Astrocyte of the hippocampus (primary cell): ENCODE measurements around the gene DPP10.
"Not testable (repeated sequence)": the region's sequence is repeated elsewhere in the genome, so short reads cannot be mapped to it uniquely, and the experiment has no call there.

Experiments used
- DNase-seq: peaks from one replicate; pipeline ENCODE4 v3.0.0; 2011; ENCODE audit warnings: low read depth, low spot score

The DPP10 gene

GRCh38 chr2:114714313-114714712 lies 271.9 kb downstream of the DPP10 start:
- DNase-seq, result no peak

GRCh38 chr2:114717049-114717448 lies 274.6 kb downstream of the DPP10 start:
- DNase-seq, result no peak

DNA sequence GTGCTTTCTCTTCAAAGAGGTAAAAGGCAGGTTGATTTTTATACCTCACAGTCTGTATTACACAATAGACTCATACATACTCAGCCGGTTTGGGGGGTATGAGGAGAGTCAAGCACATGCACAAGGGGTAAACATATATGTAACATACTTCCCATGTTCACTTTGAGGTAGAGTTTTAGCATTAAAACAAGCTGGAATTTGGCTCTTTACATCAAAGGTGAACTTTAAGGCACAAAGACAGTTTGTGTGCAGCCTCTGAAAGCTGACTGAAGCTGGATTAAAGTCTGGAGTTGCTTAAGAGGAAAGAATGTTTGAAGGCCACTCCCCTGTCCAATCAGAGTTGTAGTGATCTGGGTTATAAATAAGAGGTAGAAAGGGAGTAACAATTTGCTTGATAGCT lies 282.0 kb downstream of the DPP10 start:
- no peak for DNase-seq

DNA sequence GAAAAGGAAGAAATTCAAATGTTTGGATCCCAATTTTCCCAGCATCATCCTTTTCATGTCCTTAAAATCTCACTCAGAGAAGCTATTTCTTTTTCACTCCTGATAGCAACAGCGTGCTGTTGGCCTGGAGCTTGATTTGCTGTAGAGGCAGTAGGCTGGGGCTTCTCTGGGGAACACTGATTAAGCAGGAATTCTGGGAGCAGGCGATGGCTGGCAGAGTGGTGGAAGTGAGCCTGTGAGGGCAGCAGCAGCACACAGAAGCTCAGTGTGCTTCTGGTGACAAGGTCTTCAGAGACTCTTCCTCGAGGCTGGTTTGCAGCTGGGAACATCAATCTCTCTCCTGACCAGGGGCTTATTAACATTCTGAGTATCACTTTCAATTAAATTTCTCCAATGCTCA lies 284.6 kb downstream of the DPP10 start:
- no peak for DNase-seq

DNA sequence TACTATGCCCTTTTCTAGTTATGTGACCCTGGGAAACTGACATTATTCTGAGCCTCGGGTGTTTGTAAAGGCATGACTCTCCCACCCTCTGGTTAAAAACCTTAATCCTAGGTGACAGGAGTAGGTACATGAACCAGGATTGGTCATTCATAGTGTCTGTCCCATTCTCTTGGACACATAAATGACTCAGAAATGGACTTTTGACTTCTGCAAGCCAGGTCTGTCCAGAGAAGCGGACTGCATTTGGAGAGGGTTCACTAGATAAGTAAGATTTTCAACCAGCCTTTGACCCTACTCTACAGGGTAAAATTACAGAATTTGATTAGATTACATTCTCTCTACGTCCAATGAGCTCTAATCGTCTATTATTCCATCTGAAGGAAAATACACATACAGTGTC lies 285.9 kb downstream of the DPP10 start:
- no peak for DNase-seq

DNA sequence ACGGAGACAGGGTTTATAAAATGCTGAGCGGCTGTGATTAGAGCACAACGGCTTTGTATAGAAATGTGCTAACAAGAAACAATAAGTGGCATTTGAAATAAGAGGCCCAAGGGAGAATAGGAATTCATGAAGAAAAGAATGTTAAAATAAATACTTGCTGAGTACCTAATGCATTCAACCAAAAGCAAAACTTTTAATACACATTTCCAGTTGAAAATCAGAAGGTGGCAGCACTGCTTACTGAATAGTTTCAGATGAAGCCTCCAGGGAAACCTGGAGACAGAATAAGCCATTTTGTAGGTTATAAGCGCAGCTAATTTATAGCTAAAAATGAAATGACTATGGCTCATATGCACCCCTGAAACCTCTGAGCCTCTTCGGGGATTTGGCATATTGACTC lies 286.6 kb downstream of the DPP10 start:
- peak; percentile 1 for DNase-seq

- DNase-seq, result no peak
Measured at GRCh38 chr2:114735126-114735525, 292.7 kb downstream of the DPP10 start.

- DNase-seq, result no peak
Measured at GRCh38 chr2:114742245-114742644, 299.8 kb downstream of the DPP10 start.

DNA sequence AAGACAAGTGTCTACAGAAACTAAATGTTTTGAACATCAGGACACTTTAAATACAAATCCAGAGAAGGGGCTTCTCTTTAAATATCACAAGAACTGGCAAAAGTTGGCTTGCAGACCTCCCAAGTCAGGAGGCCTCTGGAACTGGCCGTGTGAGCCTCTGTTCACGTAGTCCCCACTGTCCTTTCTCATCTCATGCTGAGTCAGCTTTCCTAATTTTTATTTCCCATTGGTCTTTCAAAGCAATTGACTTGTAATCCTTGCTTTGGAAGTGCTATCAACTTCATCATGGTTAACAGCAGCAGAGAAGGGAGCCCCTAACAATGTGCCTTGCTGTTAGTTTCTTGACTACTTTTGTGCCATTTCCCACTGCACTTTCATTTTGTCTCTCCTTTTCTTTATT lies 303.3 kb downstream of the DPP10 start:
- no peak for DNase-seq

GRCh38 chr2:114748175-114748574 lies 305.7 kb downstream of the DPP10 start:
- not testable (repeated sequence) for DNase-seq

DNA sequence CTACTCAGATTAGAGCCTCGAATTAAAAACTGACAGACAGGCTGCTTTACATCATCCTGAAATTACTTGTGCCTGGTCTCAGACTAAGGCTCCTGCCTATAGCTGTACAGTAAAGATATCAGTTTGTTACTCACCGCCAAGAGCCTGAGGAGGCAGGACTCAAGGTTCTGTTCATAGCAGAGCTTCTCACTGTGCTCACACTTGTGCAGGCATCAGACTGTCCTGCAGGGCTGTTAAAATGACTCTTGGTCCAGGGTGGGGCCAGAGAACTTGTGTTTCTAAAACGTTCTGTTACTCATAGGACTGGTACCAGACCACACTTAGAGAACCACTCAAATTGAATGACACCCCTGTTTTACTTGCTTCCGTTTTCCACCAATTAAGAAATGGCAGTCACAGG lies 310.0 kb downstream of the DPP10 start:
- DNase-seq, result no peak

- DNase-seq, result no peak
Measured at GRCh38 chr2:114753145-114753544, 310.7 kb downstream of the DPP10 start.

- DNase-seq, result no peak
Measured at GRCh38 chr2:114754907-114755563, 312.6 kb downstream of the DPP10 start.

- no peak for DNase-seq
Measured at GRCh38 chr2:114762376-114762775, 319.9 kb downstream of the DPP10 start.

- no peak for DNase-seq
Measured at GRCh38 chr2:114762986-114763385, 320.5 kb downstream of the DPP10 start.

DNA sequence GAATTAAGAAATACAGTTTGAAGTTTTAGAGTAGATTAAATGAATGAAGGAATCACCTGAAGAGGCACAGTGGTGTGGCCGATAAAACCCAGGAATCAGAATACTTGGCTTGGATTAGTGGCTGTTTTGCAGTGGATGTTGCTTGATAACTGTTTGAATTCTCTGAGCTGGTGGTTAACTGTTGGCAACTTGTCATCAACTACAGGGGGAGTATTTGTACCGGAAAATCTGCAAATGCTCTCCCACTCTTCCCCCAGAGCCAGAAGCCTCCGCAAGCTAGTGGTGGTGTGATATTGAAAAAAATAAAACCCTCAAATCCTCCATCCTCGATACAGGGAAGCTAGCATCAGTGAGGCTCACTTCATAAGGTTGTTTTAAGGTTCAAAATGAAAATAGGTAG lies 326.7 kb downstream of the DPP10 start:
- DNase-seq, result no peak

DNA sequence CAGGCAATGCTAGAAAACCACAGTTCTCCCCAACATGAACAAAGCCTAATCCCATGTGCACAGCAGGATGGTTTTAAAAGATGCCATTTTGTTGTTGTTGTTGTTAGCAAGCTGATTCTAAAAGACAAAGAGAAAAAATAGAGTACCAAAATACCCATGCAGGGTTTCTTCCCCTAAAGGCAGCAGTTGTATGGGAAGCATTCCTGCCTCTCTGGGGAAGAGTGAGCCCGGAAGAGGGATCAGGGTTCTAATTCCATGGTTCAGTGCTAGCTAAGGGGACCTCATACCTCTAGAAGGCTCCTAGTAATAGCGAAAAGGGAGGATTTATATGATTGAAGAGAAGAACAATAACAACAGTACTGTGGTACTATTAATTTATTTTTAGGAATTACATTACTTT lies 327.6 kb downstream of the DPP10 start:
- no peak for DNase-seq

DNA sequence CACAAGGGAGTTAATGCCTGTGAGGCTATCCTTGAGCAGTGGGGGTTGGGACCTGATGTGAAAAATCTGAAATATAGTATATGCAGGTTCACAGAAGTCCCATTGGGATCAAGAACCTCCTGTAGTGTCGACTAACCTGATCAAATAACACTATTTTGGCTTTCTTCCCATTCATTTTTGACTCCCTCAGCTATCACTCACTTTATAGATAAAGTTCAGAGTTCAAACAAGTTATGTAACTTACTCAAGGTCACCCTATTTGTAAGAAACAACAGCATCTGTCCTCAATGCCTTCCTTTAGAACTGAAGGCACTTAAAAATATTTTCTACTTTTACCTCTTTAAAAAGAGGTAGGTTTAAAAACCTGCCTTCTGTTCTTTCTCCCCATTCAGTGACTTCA lies 341.6 kb downstream of the DPP10 start:
- DNase-seq, result no peak

DNA sequence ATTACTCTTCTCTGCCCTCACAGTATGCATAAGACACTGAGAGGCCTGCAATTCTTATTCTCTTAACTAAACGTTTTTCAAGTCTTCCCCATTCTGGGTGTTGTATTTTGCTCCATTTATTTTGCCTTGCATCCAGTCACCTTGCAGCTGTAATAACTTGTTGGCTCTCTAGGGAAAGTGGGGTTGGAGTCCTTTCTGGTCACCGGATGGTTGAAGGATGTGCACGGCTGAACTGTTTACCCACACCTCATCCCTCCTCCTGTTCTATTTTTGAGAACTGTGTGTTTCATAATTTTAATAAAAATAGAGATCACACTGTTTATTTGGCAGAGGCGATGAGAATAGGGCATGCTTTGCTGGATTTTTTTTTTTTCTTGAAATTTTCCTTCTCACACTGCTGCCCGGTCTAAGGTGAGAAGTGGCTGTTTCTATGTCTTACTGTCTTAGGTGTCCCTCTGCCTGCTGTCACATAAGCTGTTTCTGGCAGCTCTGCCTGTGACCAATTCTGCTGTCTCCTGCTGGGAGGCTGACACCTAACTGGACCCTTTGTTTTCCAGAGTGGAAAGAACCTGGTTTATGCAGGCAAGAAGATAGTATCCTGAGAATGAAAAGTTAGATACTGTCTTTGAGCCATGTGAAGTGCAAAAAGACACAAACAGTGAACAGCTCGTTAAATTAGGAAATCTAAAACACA lies 342.6 kb downstream of the DPP10 start:
- no peak for DNase-seq

DNA sequence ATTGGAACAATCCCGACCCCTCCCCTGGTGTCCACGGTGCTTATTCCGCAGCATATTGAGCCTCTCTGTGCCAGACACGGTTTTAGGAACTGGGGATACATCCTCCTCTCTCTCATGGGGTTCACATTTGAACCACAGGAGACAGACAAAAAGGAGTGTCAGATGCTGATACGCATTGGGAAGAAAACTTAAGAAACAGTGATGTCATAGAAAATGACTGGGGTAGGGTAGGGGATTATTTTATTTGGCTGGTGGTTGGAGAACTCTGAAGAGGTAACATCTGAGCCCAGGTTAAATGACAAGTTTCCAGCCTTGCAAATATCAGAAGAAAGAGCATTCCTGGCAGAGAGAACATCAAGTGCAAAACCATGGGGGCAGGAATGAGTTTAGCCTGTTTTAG lies 344.5 kb downstream of the DPP10 start:
- DNase-seq, result no peak

DNA sequence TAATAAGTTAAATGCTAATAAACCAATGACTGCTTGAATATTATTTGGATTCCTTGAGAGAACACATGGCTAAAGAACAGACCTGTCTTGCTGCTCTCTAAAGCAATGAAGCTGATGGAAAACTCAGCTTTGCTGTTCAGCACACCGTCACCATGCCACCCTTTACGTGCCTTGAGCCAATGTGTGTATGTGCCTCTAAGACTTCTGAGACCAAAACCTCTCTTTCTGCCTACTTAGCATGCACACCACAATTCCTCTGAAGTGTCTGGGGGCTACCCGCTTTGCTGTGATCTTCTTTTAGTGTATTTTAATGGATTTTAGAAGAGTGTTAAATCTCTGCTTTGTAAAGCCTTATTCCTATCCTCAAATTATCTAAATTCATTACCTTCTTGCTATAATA lies 345.0 kb downstream of the DPP10 start:
- DNase-seq, result no peak

- DNase-seq, result no peak
Measured at GRCh38 chr2:114789989-114790388, 347.5 kb downstream of the DPP10 start.

DNA sequence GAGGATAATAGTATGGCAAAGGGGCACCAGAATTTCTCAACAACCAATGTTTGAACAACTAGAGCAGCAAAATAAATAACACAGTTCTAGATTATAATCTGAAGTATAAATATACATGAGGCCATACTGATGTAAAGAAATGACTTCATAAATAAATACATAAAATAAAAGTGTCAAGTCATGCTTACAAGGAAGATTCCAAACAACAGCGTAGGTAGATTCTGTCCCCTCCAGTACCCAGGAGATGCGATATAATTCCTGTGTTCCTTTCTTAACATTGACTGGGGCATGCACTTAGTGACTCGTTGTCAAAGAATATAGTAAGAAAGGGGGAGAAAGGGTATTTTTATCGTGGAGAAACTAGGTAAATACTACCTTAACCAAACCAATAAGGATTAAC lies 355.1 kb downstream of the DPP10 start:
- no peak for DNase-seq

GRCh38 chr2:114797942-114798341 lies 355.5 kb downstream of the DPP10 start:
- DNase-seq, result no peak
